ENCODE data around the gene RAB11FIP2. TPM values are rescaled to one million over a fixed set of nuclear protein-coding genes. Genes with fewer than 3 reads are reported as not detected.

Gene RAB11FIP2
- total RNA-seq, 4 donors from 2014 or later, result 7.3 to 18.2 (median 14.1) TPM

- 90 to 92% methylated on average over 10 of the region's 10 CpGs for WGBS, 2 donors
- H3K4me3 ChIP-seq (ENCODE audit: low read depth, poor library complexity, severe bottlenecking), result no peak overlapping the region
- DNase-seq (ENCODE audit: low spot score in 2 of 2), result no peak
- intact Hi-C loops (cut with DNase I; ENCODE audit: low total_unique reads), result no loop called here
- TF ChIP-seq, protein P1, sequence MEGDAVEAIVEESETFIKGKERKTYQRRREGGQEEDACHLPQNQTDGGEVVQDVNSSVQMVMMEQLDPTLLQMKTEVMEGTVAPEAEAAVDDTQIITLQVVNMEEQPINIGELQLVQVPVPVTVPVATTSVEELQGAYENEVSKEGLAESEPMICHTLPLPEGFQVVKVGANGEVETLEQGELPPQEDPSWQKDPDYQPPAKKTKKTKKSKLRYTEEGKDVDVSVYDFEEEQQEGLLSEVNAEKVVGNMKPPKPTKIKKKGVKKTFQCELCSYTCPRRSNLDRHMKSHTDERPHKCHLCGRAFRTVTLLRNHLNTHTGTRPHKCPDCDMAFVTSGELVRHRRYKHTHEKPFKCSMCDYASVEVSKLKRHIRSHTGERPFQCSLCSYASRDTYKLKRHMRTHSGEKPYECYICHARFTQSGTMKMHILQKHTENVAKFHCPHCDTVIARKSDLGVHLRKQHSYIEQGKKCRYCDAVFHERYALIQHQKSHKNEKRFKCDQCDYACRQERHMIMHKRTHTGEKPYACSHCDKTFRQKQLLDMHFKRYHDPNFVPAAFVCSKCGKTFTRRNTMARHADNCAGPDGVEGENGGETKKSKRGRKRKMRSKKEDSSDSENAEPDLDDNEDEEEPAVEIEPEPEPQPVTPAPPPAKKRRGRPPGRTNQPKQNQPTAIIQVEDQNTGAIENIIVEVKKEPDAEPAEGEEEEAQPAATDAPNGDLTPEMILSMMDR (IDR thresholded peaks at IDR 0.05), result no peak
- TF ChIP-seq POLR2A (IDR thresholded peaks at IDR 0.05), result no peak
Observed at GRCh38 chr10:117968354-117969182, 78.2 kb downstream of the RAB11FIP2 start.

- TF ChIP-seq, protein P1 (IDR thresholded peaks at IDR 0.05), result no peak
- TF ChIP-seq POLR2A (IDR thresholded peaks at IDR 0.05), result no peak
- 77 to 78% methylated on average over 7 of the region's 7 CpGs for WGBS, 2 donors
- intact Hi-C loops (cut with DNase I; ENCODE audit: low total_unique reads), result no loop called here
- DNase-seq (ENCODE audit: low spot score in 2 of 2), result no peak
- H3K4me3 ChIP-seq (ENCODE audit: low read depth, poor library complexity, severe bottlenecking), result no peak overlapping the region
Observed at GRCh38 chr10:117967149-117967650, 79.5 kb downstream of the RAB11FIP2 start.

- DNase-seq (ENCODE audit: low spot score in 2 of 2), result no peak
- 62 to 82% methylated on average over 2 of the region's 2 CpGs for WGBS, 2 donors
- no peak for TF ChIP-seq POLR2A (IDR thresholded peaks at IDR 0.05)
- TF ChIP-seq, protein P1 (IDR thresholded peaks at IDR 0.05), result no peak
- intact Hi-C loops (cut with DNase I; ENCODE audit: low total_unique reads), result no loop called here
- no peak overlapping the region for H3K4me3 ChIP-seq (ENCODE audit: low read depth, poor library complexity, severe bottlenecking)
Observed at GRCh38 chr10:117965984-117966383, 80.8 kb downstream of the RAB11FIP2 start.

GRCh38 chr10:117964536-117964935, 82.2 kb downstream of the RAB11FIP2 start:
- intact Hi-C loops (cut with DNase I; ENCODE audit: low total_unique reads), result no loop called here

DNA sequence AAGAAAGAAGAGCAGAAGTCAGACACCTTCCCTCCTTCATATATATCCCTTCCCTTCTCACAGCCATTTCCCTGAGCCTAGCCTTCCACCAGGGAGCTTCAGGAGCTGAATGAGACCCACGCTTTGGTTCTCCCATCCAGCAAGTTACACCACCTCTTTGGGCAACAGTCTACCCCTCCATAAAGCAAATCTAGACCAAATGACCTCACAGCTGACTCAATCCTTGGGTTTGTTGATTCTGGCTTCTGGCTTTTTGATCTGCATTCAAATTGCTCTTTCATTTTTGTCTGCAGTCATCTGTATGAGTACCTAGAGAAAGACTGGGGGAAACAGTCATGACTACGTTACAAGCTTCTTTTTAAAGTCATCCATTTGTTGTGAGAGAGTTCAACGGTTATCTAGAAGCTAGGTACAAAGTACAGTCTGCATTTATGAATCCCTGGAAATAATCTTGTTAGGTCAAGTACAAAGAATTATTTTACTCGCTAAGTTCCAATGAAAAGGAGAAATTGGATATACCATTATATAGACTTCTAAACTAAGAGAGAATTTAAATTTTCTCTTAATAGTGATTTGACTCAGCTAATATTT, 86.3 kb downstream of the RAB11FIP2 start:
- intact Hi-C loops (cut with DNase I; ENCODE audit: low total_unique reads), result no loop called here
- TF ChIP-seq, protein P1 (IDR thresholded peaks at IDR 0.05), result no peak
- TF ChIP-seq POLR2A (IDR thresholded peaks at IDR 0.05), result no peak
- 90 to 93% methylated on average over 4 of the region's 4 CpGs for WGBS, 2 donors
- H3K4me3 ChIP-seq (ENCODE audit: low read depth, poor library complexity, severe bottlenecking), result no peak overlapping the region
- DNase-seq (ENCODE audit: low spot score in 2 of 2), result no peak

More at GRCh38 chr10:117964536-117964935, 82.2 kb downstream of the RAB11FIP2 start:
- no peak for DNase-seq (ENCODE audit: low spot score in 2 of 2)
- TF ChIP-seq, protein P1 (IDR thresholded peaks at IDR 0.05), result no peak
- no peak for TF ChIP-seq POLR2A (IDR thresholded peaks at IDR 0.05)
- no peak overlapping the region for H3K4me3 ChIP-seq (ENCODE audit: low read depth, poor library complexity, severe bottlenecking)
- 84 to 87% methylated on average over 4 of the region's 4 CpGs for WGBS, 2 donors
